Measurements from ENCODE around the gene KAT6B. TPM values are rescaled to one million over a fixed set of nuclear protein-coding genes. Genes with fewer than 3 reads are reported as not detected.

Gene KAT6B
- total and polyA plus RNA-seq, 2 donors from 2014 or later, result 2.9 to 34.2 TPM

DNA sequence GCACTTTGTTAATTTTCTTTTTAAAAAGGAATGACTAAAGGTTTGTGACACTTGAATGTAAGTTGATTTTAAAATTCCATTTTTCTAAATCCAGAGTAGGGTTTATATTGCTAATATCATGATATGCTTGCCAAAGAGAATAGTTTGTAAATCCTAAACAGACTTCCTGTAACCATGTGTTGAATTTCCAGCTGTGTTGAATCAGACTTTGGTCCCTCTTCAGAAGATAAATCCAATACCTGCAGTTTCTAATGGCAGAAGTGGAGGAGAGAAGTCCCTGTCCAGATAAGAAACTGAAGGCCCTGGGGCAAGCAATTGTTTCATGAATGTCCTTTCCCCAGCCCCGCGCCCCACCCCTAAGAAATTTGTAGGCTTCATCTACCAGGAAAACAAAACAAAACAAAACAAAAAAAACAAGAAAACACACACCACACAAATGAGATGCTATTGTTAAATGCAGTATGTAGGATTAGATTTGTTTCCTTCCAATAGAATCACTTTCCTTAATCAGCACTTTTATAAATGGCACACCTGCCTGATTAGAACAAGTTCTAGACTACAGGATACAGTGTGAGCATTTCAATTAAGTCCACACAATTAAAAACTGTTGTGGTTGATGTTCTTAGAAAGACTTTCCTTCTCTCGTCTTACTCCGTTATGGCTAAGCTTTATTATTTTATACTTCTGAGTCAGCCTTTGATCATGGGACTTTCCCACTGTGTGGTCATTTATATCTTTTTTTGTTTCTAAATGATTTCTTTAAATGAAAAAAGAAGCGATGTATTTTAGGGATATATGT is 122.8 kb downstream of the KAT6B start:
- Histone ChIP-seq H3K4me3 (ENCODE audit: low read length in 3 of 3) (no peak overlapping the region), H3K9me3 (ENCODE audit: control insufficient read depth in 2 of 3, insufficient read depth in 1 of 3, low read length in 3 of 3) (no peaks in the 10 kb centered on the region), H3K27ac (ENCODE audit: low read depth in 2 of 2, low read length in 2 of 2) (no peak overlapping the region), H3K4me1 (ENCODE audit: control insufficient read depth in 2 of 3, insufficient read depth in 2 of 3, low read depth in 1 of 3, low read length in 3 of 3) (peaks cover 0 to 7% (median 3%) of the 10 kb centered on the region in 3 donors), H3K9ac (ENCODE audit: low read length in 3 of 3) (no peak overlapping the region), H3K36me3 (ENCODE audit: control insufficient read depth in 2 of 3, insufficient read depth in 3 of 3, low read length in 3 of 3) (no peaks in the 10 kb centered on the region), H3K27me3 (ENCODE audit: control insufficient read depth, insufficient read depth, low read length) (no peaks in the 10 kb centered on the region)
- TF ChIP-seq CTCF (IDR thresholded peaks at IDR 0.05; ENCODE audit: borderline replicate concordance, extremely low read depth, insufficient read depth), result no peak
- DNase-seq, result no peak
- intact Hi-C loops (cut with DNase I), result no loop called here
- FAIRE-seq, result no peak

- TF ChIP-seq CTCF (IDR thresholded peaks at IDR 0.05; ENCODE audit: borderline replicate concordance, extremely low read depth, insufficient read depth), result no peak
- Histone ChIP-seq H3K27ac (ENCODE audit: low read depth in 2 of 2, low read length in 2 of 2) (no peak overlapping the region), H3K27me3 (ENCODE audit: control insufficient read depth, insufficient read depth, low read length) (no peaks in the 10 kb centered on the region), H3K9ac (ENCODE audit: low read length in 3 of 3) (no peak overlapping the region), H3K4me1 (ENCODE audit: control insufficient read depth in 2 of 3, insufficient read depth in 2 of 3, low read depth in 1 of 3, low read length in 3 of 3) (peaks cover 0 to 7% (median 3%) of the 10 kb centered on the region in 3 donors), H3K4me3 (ENCODE audit: low read length in 3 of 3) (no peak overlapping the region), H3K36me3 (ENCODE audit: control insufficient read depth in 2 of 3, insufficient read depth in 3 of 3, low read length in 3 of 3) (no peaks in the 10 kb centered on the region), H3K9me3 (ENCODE audit: control insufficient read depth in 2 of 3, insufficient read depth in 1 of 3, low read length in 3 of 3) (no peaks in the 10 kb centered on the region)
- DNase-seq, result no peak
- intact Hi-C loops (cut with DNase I), result no loop called here
- no peak for FAIRE-seq
Observed at GRCh38 chr10:74949843-74950765, 123.7 kb downstream of the KAT6B start.

GRCh38 chr10:74953214-74953613 is 126.8 kb downstream of the KAT6B start:
- Histone ChIP-seq H3K36me3 (ENCODE audit: control insufficient read depth in 2 of 3, insufficient read depth in 3 of 3, low read length in 3 of 3) (no peaks in the 10 kb centered on the region), H3K27me3 (ENCODE audit: control insufficient read depth, insufficient read depth, low read length) (no peaks in the 10 kb centered on the region), H3K4me3 (ENCODE audit: low read length in 3 of 3) (no peak overlapping the region), H3K9ac (ENCODE audit: low read length in 3 of 3) (no peak overlapping the region), H3K4me1 (ENCODE audit: control insufficient read depth in 2 of 3, insufficient read depth in 2 of 3, low read depth in 1 of 3, low read length in 3 of 3) (peaks cover 0 to 9% (median 2%) of the 10 kb centered on the region in 3 donors), H3K9me3 (ENCODE audit: control insufficient read depth in 2 of 3, insufficient read depth in 1 of 3, low read length in 3 of 3) (no peaks in the 10 kb centered on the region), H3K27ac (ENCODE audit: low read depth in 2 of 2, low read length in 2 of 2) (no peak overlapping the region)
- intact Hi-C loops (cut with DNase I), result no loop called here
- DNase-seq (no peak), FAIRE-seq (no peak)
- no peak for TF ChIP-seq CTCF (IDR thresholded peaks at IDR 0.05; ENCODE audit: borderline replicate concordance, extremely low read depth, insufficient read depth)
